GM12873 (cell line): ENCODE measurements around the gene SLC9A7.

Source experiments
- CTCF ChIP-seq: IDR thresholded peaks from 2 replicates; pipeline ENCODE4 v1.5.1; 2012; ENCODE audit warnings: low read depth, mild to moderate bottlenecking, moderate library complexity, low read length, control low read depth; ENCODE audit not compliant: insufficient read depth; ENCODE audit errors: missing control alignments

Gene SLC9A7

GRCh38 chrX:46647251-46647650 is 111.7 kb downstream of the SLC9A7 start:
- TF ChIP-seq CTCF: no peak

- TF ChIP-seq CTCF: no peak
Measured at GRCh38 chrX:46645614-46646013, 113.3 kb downstream of the SLC9A7 start.

- TF ChIP-seq CTCF: no peak
Measured at GRCh38 chrX:46643636-46644035, 115.3 kb downstream of the SLC9A7 start.

GRCh38 chrX:46642145-46642544 is 116.8 kb downstream of the SLC9A7 start:
- peak; percentile 35 for TF ChIP-seq CTCF

GRCh38 chrX:46637938-46638337 is 121.0 kb downstream of the SLC9A7 start:
- TF ChIP-seq CTCF: no peak

GRCh38 chrX:46636223-46636622 is 122.7 kb downstream of the SLC9A7 start:
- TF ChIP-seq CTCF: no peak

GRCh38 chrX:46635186-46635585 is 123.7 kb downstream of the SLC9A7 start:
- TF ChIP-seq CTCF: no peak
